ENCODE measurements around the gene NACC2. TPM values are rescaled to one million over a fixed set of nuclear protein-coding genes. Genes with fewer than 3 reads are reported as not detected.

The NACC2 gene
- total RNA-seq, 1 experiment from 2014 or later: 24.8 TPM

DNA sequence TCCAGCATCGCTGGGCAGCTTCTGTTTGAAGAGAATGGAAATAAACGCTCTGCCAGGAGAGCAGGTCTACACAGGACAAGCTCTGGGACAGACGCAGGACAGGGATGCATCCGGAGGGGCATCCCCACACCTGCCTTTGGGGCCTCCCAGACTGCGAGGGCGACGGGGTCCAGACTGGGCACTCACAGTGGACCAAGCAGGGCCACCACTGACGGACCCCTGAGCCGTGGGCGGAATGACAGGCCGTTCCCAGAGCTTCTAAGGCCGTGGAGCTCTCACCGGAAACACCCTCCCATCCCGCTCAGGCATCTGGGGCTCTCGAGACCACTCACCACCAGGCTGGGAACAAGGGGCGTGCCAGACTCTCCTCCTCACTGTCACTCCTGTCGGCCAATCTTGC is 34.1 kb upstream of the NACC2 start:
- H3K9me3 Mint-ChIP-seq (ENCODE audit: low read depth, unreplicated experiment): peaks cover 5% of the 10 kb centered on the region
- TF ChIP-seq CTCF (IDR thresholded peaks at IDR 0.05; ENCODE audit: unreplicated experiment): no peak
- no peak overlapping the region for H3K27ac Mint-ChIP-seq (ENCODE audit: unreplicated experiment)
- H3K4me1 Mint-ChIP-seq (ENCODE audit: low read depth, unreplicated experiment): peaks cover 21% of the 10 kb centered on the region
- CTCF ChIA-PET: no interaction called here
- no peak for DNase-seq
- no peak overlapping the region for H3K4me3 Mint-ChIP-seq (ENCODE audit: low read depth, unreplicated experiment)
- no TSS peak for BruUV-seq (replicated peaks)
- peaks cover 79% of the 10 kb centered on the region for H3K27me3 Mint-ChIP-seq (ENCODE audit: unreplicated experiment)
- intact Hi-C loops (cut with micrococcal nuclease; ENCODE audit: unreplicated experiment): no loop called here
- H3K36me3 Mint-ChIP-seq (ENCODE audit: insufficient read depth, unreplicated experiment): peaks cover 5% of the 10 kb centered on the region

DNA sequence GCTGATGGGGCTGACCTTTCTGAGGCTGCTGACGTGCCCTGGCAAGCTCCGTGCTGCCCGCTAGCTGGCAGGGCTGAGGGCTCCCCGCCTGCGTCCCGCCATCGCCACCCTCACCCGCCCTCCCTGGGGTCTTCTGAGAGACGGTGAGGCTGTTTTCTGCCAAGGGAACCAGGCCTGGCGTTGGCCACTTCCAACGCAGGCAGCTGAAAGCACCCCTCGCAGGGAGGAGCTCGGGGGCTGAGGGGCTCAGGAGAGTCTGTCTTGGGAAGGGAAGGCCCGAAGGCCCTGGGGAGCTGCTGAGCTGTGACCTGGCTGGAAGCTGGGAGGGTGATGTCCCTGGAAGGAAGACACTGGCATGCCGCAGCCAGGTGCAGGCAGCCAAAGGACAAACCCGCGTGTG is 33.3 kb upstream of the NACC2 start:
- Mint-ChIP-seq H3K4me3 (ENCODE audit: low read depth, unreplicated experiment) (no peak overlapping the region), H3K36me3 (ENCODE audit: insufficient read depth, unreplicated experiment) (peaks cover 5% of the 10 kb centered on the region), H3K9me3 (ENCODE audit: low read depth, unreplicated experiment) (peaks cover 5% of the 10 kb centered on the region), H3K27ac (ENCODE audit: unreplicated experiment) (no peak overlapping the region), H3K27me3 (ENCODE audit: unreplicated experiment) (peaks cover 79% of the 10 kb centered on the region), H3K4me1 (ENCODE audit: low read depth, unreplicated experiment) (peaks cover 13% of the 10 kb centered on the region)
- TF ChIP-seq CTCF (IDR thresholded peaks at IDR 0.05; ENCODE audit: unreplicated experiment): no peak
- intact Hi-C loops (cut with micrococcal nuclease; ENCODE audit: unreplicated experiment): no loop called here
- DNase-seq: no peak
- no TSS peak for BruUV-seq (replicated peaks)
- CTCF ChIA-PET: no interaction called here

GRCh38 chr9:136127313-136127712 is 32.2 kb upstream of the NACC2 start:
- no TSS peak for BruUV-seq (replicated peaks)

DNA sequence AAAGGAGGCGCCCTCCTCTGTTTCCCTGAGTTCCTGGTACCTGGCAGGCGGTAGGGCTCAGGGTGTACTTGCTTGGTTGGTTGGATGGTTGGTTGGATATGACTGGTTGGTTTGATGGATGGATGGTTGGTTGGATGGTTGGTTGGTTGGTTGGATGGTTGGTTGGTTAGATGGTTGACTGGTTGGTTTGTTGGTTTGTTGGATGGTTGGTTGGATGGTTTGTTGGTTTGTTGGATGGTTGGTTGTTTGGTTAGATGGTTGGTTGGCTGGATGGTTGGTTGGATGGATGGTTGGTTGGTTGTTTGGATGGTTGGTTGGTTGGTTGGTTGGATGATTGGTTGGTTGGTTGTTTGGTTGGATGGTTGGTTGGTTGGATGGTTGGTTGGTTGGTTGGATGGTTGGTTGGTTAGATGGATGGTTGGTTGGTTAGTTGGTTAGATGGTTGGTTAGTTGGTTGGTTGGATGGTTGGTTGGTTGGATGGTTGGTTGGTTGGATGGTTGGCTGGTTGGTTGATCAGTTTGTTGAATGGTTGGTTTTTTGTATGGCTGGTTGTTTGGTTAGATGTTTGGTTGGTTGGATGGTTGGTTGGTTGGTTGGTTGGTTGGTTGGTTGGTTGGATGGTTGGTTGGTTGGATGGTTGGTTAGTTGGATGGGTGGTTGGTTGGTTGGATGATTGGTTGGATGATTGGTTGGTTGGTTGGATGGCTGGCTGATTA is 30.0 kb upstream of the NACC2 start:
- no peak for TF ChIP-seq CTCF (IDR thresholded peaks at IDR 0.05; ENCODE audit: unreplicated experiment)
- CTCF ChIA-PET: no interaction called here
- Mint-ChIP-seq H3K27me3 (ENCODE audit: unreplicated experiment) (peaks cover 58% of the 10 kb centered on the region), H3K27ac (ENCODE audit: unreplicated experiment) (no peak overlapping the region), H3K36me3 (ENCODE audit: insufficient read depth, unreplicated experiment) (no peaks in the 10 kb centered on the region), H3K9me3 (ENCODE audit: low read depth, unreplicated experiment) (peaks cover 5% of the 10 kb centered on the region), H3K4me1 (ENCODE audit: low read depth, unreplicated experiment) (peaks cover under 1% of the 10 kb centered on the region), H3K4me3 (ENCODE audit: low read depth, unreplicated experiment) (no peak overlapping the region)
- DNase-seq: no peak
- BruUV-seq (replicated peaks): no TSS peak
- intact Hi-C loops (cut with micrococcal nuclease; ENCODE audit: unreplicated experiment): no loop called here

More at GRCh38 chr9:136127313-136127712, 32.2 kb upstream of the NACC2 start:
- CTCF ChIA-PET: no interaction called here
- Mint-ChIP-seq H3K27ac (ENCODE audit: unreplicated experiment) (no peak overlapping the region), H3K4me3 (ENCODE audit: low read depth, unreplicated experiment) (no peak overlapping the region), H3K4me1 (ENCODE audit: low read depth, unreplicated experiment) (peaks cover 10% of the 10 kb centered on the region), H3K9me3 (ENCODE audit: low read depth, unreplicated experiment) (peaks cover 5% of the 10 kb centered on the region), H3K27me3 (ENCODE audit: unreplicated experiment) (peaks cover 74% of the 10 kb centered on the region), H3K36me3 (ENCODE audit: insufficient read depth, unreplicated experiment) (peaks cover 5% of the 10 kb centered on the region)
- intact Hi-C loops (cut with micrococcal nuclease; ENCODE audit: unreplicated experiment): no loop called here
- TF ChIP-seq CTCF (IDR thresholded peaks at IDR 0.05; ENCODE audit: unreplicated experiment): no peak
- no peak for DNase-seq

All from Calu3 (cell line).